Mammary epithelial cell (primary cell): Measurements from ENCODE around the gene CLNK.

Experiments used
- CTCF ChIP-seq, 2 donors: IDR thresholded peaks in 1 of 2; conservative IDR thresholded peaks in 1 of 2; 2 replicates each; pipeline ENCODE4 v1.5.1; 2011 to 2012; ENCODE audit warnings: inconsistent platforms in 2 of 2, low read length in 2 of 2, mild to moderate bottlenecking in 2 of 2, control low read depth in 1 of 2, low read depth in 1 of 2; ENCODE audit not compliant: insufficient read depth in 1 of 2; ENCODE audit errors: extremely low read depth in 1 of 2
- EZH2 ChIP-seq: IDR thresholded peaks from 2 replicates; pipeline ENCODE4 v1.6.1; 2012; ENCODE audit warnings: low read length, inconsistent platforms, borderline replicate concordance

- TF ChIP-seq CTCF (conservative IDR thresholded peaks at IDR 0.05 in 1 of 2, IDR thresholded peaks at IDR 0.05 in 1 of 2; ENCODE audit: extremely low read depth in 1 of 2, insufficient read depth in 1 of 2, low read depth in 1 of 2, low read length in 2 of 2) (no peak), EZH2 (no peak)
Measured at GRCh38 chr4:10730590-10730989, 46.0 kb upstream of the CLNK start.
